H1 (cell line): ENCODE measurements around the gene MACROD2. TPM values are rescaled to one million over a fixed set of nuclear protein-coding genes. Genes with fewer than 3 reads are reported as not detected.

Experiments used
- CTCF ChIA-PET: fragments of 300-600 bp; sonication (Branson Sonifier 250); formaldehyde crosslinking; loops from one replicate; lab custom pipeline; 2021; ENCODE audit not compliant: partially characterized antibody; lab: Charles Lee
- POLR2A ChIA-PET: fragments of 300-600 bp; sonication (Branson Sonifier 250); formaldehyde crosslinking; loops from one replicate; lab custom pipeline; 2021; ENCODE audit warnings: inconsistent platforms; ENCODE audit not compliant: partially characterized antibody; lab: Charles Lee
- DNase-seq, 2 experiments: peaks; one replicate each; pipeline versions ENCODE4 v3.0.0 to v3.0.0-alpha.2; 2010 to 2022; ENCODE audit warnings: low spot score in 2 of 2, low read depth in 1 of 2, mixed read lengths in 1 of 2
- FAIRE-seq: peaks from 2 replicates; lab custom pipeline; 2011; peaks lifted over from hg19 to GRCh38; lab: Jason Lieb, UNC
- H2AFZ ChIP-seq: 2 replicates; pipeline ENCODE4 v1.8.1; 2012; ENCODE audit warnings: low read length, inconsistent platforms
- H2AK5ac ChIP-seq: 2 replicates; pipeline ENCODE4 v1.6.1; 2013; ENCODE audit warnings: low read depth, low read length
- H2BK120ac ChIP-seq: replicated peaks from 2 replicates; pipeline ENCODE3; 2013; ENCODE audit warnings: low read depth, low read length, inconsistent platforms
- H2BK12ac ChIP-seq: 2 replicates; pipeline ENCODE4 v1.6.1; 2013; ENCODE audit warnings: low read depth, low read length
- H2BK15ac ChIP-seq: 2 replicates; pipeline ENCODE4 v1.6.1; 2013; ENCODE audit warnings: low read length
- H2BK20ac ChIP-seq: 2 replicates; pipeline ENCODE4 v1.6.1; 2013; ENCODE audit warnings: low read length
- H2BK5ac ChIP-seq: 2 replicates; pipeline ENCODE4 v1.6.1; 2013; ENCODE audit warnings: low read depth, low read length
- H3K14ac ChIP-seq: 2 replicates; pipeline ENCODE4 v1.6.1; 2013; ENCODE audit warnings: inconsistent platforms; ENCODE audit not compliant: insufficient read length
- H3K18ac ChIP-seq: 2 replicates; pipeline ENCODE4 v1.6.1; 2013; ENCODE audit warnings: low read length; ENCODE audit errors: extremely low read depth
- H3K23ac ChIP-seq: 2 replicates; pipeline ENCODE4 v1.6.1; 2013; ENCODE audit warnings: inconsistent platforms; ENCODE audit not compliant: insufficient read length
- H3K23me2 ChIP-seq: 2 replicates; pipeline ENCODE4 v1.6.1; 2013; ENCODE audit warnings: low read depth, low read length
- H3K27ac ChIP-seq: 2 replicates; pipeline ENCODE4 v1.6.1; 2011; ENCODE audit warnings: low read depth, low read length, inconsistent platforms
- H3K27me3 ChIP-seq, 4 experiments: replicated peaks in 1 of 4; 1 replicate in 1 of 4; 2 replicates in 3 of 4; pipeline versions ENCODE4 v1.6.1 to v1.8.1; 2011 to 2013; ENCODE audit warnings: low read length in 3 of 4, mild to moderate bottlenecking in 3 of 4, inconsistent platforms in 2 of 4, mixed read lengths in 2 of 4, moderate library complexity in 1 of 4; ENCODE audit not compliant: control insufficient read depth in 3 of 4, insufficient read depth in 3 of 4; ENCODE audit errors: extremely low read depth in 1 of 4
- H3K36me3 ChIP-seq, 4 experiments: 2 replicates each; pipeline versions ENCODE4 v1.6.1 to v1.8.1; 2011 to 2013; ENCODE audit warnings: mild to moderate bottlenecking in 4 of 4, low read length in 3 of 4, moderate library complexity in 2 of 4, control low read depth in 1 of 4, inconsistent platforms in 1 of 4; ENCODE audit not compliant: insufficient read depth in 4 of 4, control insufficient read depth in 2 of 4
- H3K4ac ChIP-seq: replicated peaks from 2 replicates; pipeline ENCODE3; 2013; ENCODE audit warnings: low read length, low read depth, mixed read lengths, inconsistent platforms; ENCODE audit not compliant: insufficient read length
- H3K4me1 ChIP-seq, 4 experiments: replicated peaks in 1 of 4; 1 replicate in 1 of 4; 2 replicates in 3 of 4; pipeline versions ENCODE4 v1.6.1 to v1.8.1; 2011 to 2013; ENCODE audit warnings: low read length in 3 of 4, inconsistent platforms in 2 of 4, mixed read lengths in 1 of 4; ENCODE audit not compliant: insufficient read depth in 4 of 4, control insufficient read depth in 3 of 4
- H3K4me2 ChIP-seq, 2 experiments: 2 replicates each; pipeline versions ENCODE4 v1.6.1 to v1.8.1; 2011 to 2013; ENCODE audit warnings: low read depth in 2 of 2, low read length in 2 of 2, control low read depth in 1 of 2, inconsistent platforms in 1 of 2, mild to moderate bottlenecking in 1 of 2; ENCODE audit not compliant: insufficient read depth in 1 of 2
- H3K4me3 ChIP-seq, 4 experiments: fragments of 200-600, 300-600 bp in 1 of 4; sonication (generic), shearing (Covaris generic), sonication (Bioruptor Twin) in 1 of 4; 2 replicates each; pipeline versions ENCODE4 v1.5.1 to v1.8.1; 2011 to 2016; ENCODE audit warnings: low read length in 4 of 4, low read depth in 3 of 4, control low read depth in 2 of 4, inconsistent platforms in 2 of 4, mild to moderate bottlenecking in 2 of 4, mixed read lengths in 1 of 4, moderate library complexity in 1 of 4; ENCODE audit not compliant: insufficient read depth in 2 of 4; ENCODE audit errors: extremely low read depth in 1 of 4
- H3K56ac ChIP-seq: replicated peaks from 2 replicates; pipeline ENCODE3; 2013; ENCODE audit warnings: low read depth, mild to moderate bottlenecking, mixed read lengths, low read length, inconsistent platforms; ENCODE audit not compliant: insufficient read length
- H3K79me1 ChIP-seq: 2 replicates; pipeline ENCODE4 v1.6.1; 2013; ENCODE audit warnings: low read depth, low read length, control low read depth
- H3K79me2 ChIP-seq, 2 experiments: 2 replicates each; pipeline versions ENCODE4 v1.6.1 to v1.8.1; 2012 to 2013; ENCODE audit warnings: low read length in 2 of 2, mild to moderate bottlenecking in 2 of 2, inconsistent platforms in 1 of 2; ENCODE audit not compliant: insufficient read depth in 2 of 2, control insufficient read depth in 1 of 2
- H3K9ac ChIP-seq, 4 experiments: replicated peaks in 1 of 4; 1 replicate in 1 of 4; 2 replicates in 3 of 4; pipeline versions ENCODE4 v1.6.1 to v1.8.1; 2011 to 2013; ENCODE audit warnings: low read depth in 3 of 4, low read length in 3 of 4, control low read depth in 2 of 4, mild to moderate bottlenecking in 2 of 4, moderate library complexity in 2 of 4, inconsistent platforms in 1 of 4; ENCODE audit errors: extremely low read depth in 1 of 4
- H3K9me3 ChIP-seq, 2 experiments: 2 replicates each; pipeline versions ENCODE4 v1.6.1 to v1.8.1; 2012 to 2013; ENCODE audit warnings: mild to moderate bottlenecking in 2 of 2, moderate library complexity in 2 of 2, control low read depth in 1 of 2, inconsistent platforms in 1 of 2, low read depth in 1 of 2, low read length in 1 of 2, mixed read lengths in 1 of 2; ENCODE audit not compliant: insufficient read depth in 2 of 2
- H4K20me1 ChIP-seq, 2 experiments: replicated peaks in 1 of 2; 2 replicates each; pipeline versions ENCODE3 to v1.8.1; 2011 to 2013; ENCODE audit warnings: inconsistent platforms in 2 of 2, low read length in 2 of 2, mild to moderate bottlenecking in 1 of 2; ENCODE audit not compliant: insufficient read depth in 2 of 2, control insufficient read depth in 1 of 2
- H4K5ac ChIP-seq: 2 replicates; pipeline ENCODE4 v1.6.1; 2013; ENCODE audit warnings: low read length, low read depth, mixed read lengths, inconsistent platforms; ENCODE audit not compliant: insufficient read length
- H4K8ac ChIP-seq: 2 replicates; pipeline ENCODE4 v1.8.0; 2013; ENCODE audit warnings: mild to moderate bottlenecking, moderate library complexity, low read length, inconsistent platforms; ENCODE audit not compliant: insufficient read depth; ENCODE audit errors: extremely low read depth
- H4K91ac ChIP-seq: replicated peaks from 2 replicates; pipeline ENCODE3; 2013; ENCODE audit warnings: low read length, mixed read lengths, inconsistent platforms; ENCODE audit not compliant: insufficient read length
- E2F6 ChIP-seq: IDR thresholded peaks from 2 replicates; pipeline ENCODE4 v1.6.1; 2012; ENCODE audit warnings: inconsistent platforms
- EZH2 ChIP-seq: fragments of 200-600 bp; sonication (generic); IDR thresholded peaks from 2 replicates; pipeline ENCODE4 v1.7.1; 2012; ENCODE audit warnings: low read depth, mild to moderate bottlenecking, moderate library complexity, low read length, inconsistent platforms; ENCODE audit not compliant: severe bottlenecking
- JUN ChIP-seq: IDR thresholded peaks from 2 replicates; pipeline ENCODE4 v1.6.1; 2011; ENCODE audit warnings: low read depth, mild to moderate bottlenecking, improper control_type of control experiment, low read length
- KDM1A ChIP-seq: fragments of 200-600, 300-600 bp; sonication (generic); IDR thresholded peaks from 2 replicates; pipeline ENCODE4 v1.7.1; 2016; ENCODE audit warnings: mild to moderate bottlenecking, low read length, borderline replicate concordance
- RAD21 ChIP-seq, 2 experiments: IDR thresholded peaks in 1 of 2; conservative IDR thresholded peaks in 1 of 2; 2 replicates each; pipeline ENCODE4 v1.6.1; 2011; ENCODE audit warnings: low read depth in 2 of 2, low read length in 2 of 2, improper control_type of control experiment in 1 of 2, inconsistent platforms in 1 of 2, mild to moderate bottlenecking in 1 of 2, moderate library complexity in 1 of 2
- RNF2 ChIP-seq: fragments of 200-900, 300-1000 bp; sonication (generic); IDR thresholded peaks from 2 replicates; pipeline ENCODE4 v1.7.1; 2016; ENCODE audit warnings: borderline replicate concordance, low read depth, mild to moderate bottlenecking, antibody characterized with exemption, low read length; ENCODE audit not compliant: poor library complexity, severe bottlenecking; ENCODE audit errors: missing control alignments
- SAP30 ChIP-seq: fragments of 300-600 bp; sonication (generic); IDR thresholded peaks from 2 replicates; pipeline ENCODE4 v1.7.1; 2012; ENCODE audit warnings: low read length, moderate library complexity, mild to moderate bottlenecking, inconsistent platforms; ENCODE audit not compliant: insufficient read depth, insufficient replicate concordance
- SIN3A ChIP-seq, 2 experiments: IDR thresholded peaks in 1 of 2; conservative IDR thresholded peaks in 1 of 2; 2 replicates each; pipeline ENCODE4 v1.6.1; 2011 to 2012; ENCODE audit warnings: low read length in 2 of 2, improper control_type of control experiment in 1 of 2, low read depth in 1 of 2, mild to moderate bottlenecking in 1 of 2
- WGBS, 2 experiments: shearing (Covaris generic) in 1 of 2; methylation state at CpG; one replicate each; pipeline versions ENCODE4 v1.1.6 to v1.1.7; 2013 to 2015; ENCODE audit warnings: low lambda C conversion rate in 2 of 2, mixed read lengths in 2 of 2, inconsistent platforms in 1 of 2, low coverage in 1 of 2, missing lambda C conversion rate in 1 of 2; ENCODE audit not compliant: insufficient replicate concordance in 2 of 2, insufficient coverage in 1 of 2, insufficient read length in 1 of 2; ENCODE audit errors: extremely low coverage in 1 of 2, missing lambda C conversion rate in 1 of 2; 5-methylcytosine and 5-hydroxymethylcytosine counted together
- polyA plus RNA-seq, 7 experiments: library from polyadenylated mRNA; depleted of rRNA in 3 of 7; stranded (reverse) in 5 of 7; unstranded in 2 of 7; fragments of >200 nt in 5 of 7; fragments of 200-250 nt in 2 of 7; gene quantifications; 1 replicate in 5 of 7; 2 replicates in 1 of 7; 4 replicates in 1 of 7; pipeline versions ENCODE4 v1.2.1 to v1.2.3, GENCODE V29; 2011 to 2013; ENCODE audit warnings: missing spikeins in 2 of 7, mixed read lengths in 2 of 7
- total RNA-seq: library from RNA; stranded (reverse); fragmentation: NEBNext Ultra II Directional; extraction: Animal tissue kit (Norgen Biotek cat#: 25700); gene quantifications from 2 replicates; pipeline ENCODE4 v1.2.1, GENCODE V29; 2021

The MACROD2 gene
- total and polyA plus RNA-seq, 2 of the 8 experiments (the other 6 are each of a cell fraction or from before 2014, with no cell fraction given): 0.70 to 3.9 TPM

GRCh38 chr20:14709439-14709838, 714.1 kb downstream of the MACROD2 start:
- H3K23me2 ChIP-seq: no peaks in the 10 kb centered on the region
- H2BK5ac ChIP-seq: no peak overlapping the region
- H2BK120ac ChIP-seq: no peak overlapping the region
- no peak overlapping the region for H3K14ac ChIP-seq
- no peak overlapping the region for H2BK15ac ChIP-seq
- H2AK5ac ChIP-seq: no peak overlapping the region
- no peak overlapping the region for H3K4me3 ChIP-seq
- H3K9ac ChIP-seq: no peak overlapping the region
- no peak overlapping the region for H2AFZ ChIP-seq
- no peak overlapping the region for H2BK20ac ChIP-seq
- H4K5ac ChIP-seq: no peak overlapping the region
- peaks cover 0 to 16% (median 6%) of the 10 kb centered on the region in 4 experiments; a peak in 4 of 7 replicates for H3K4me1 ChIP-seq
- H3K4me2 ChIP-seq: no peak overlapping the region
- no peak overlapping the region for H4K8ac ChIP-seq
- no peak for FAIRE-seq
- H3K18ac ChIP-seq: no peak overlapping the region
- no peaks in the 10 kb centered on the region for H3K36me3 ChIP-seq
- no peaks in the 10 kb centered on the region for H3K9me3 ChIP-seq
- no peak for DNase-seq
- H3K56ac ChIP-seq: no peak overlapping the region
- no peaks in the 10 kb centered on the region for H3K79me2 ChIP-seq
- POLR2A ChIA-PET: no interaction called here
- H4K91ac ChIP-seq: no peak overlapping the region
- no peak overlapping the region for H3K27ac ChIP-seq
- no peaks in the 10 kb centered on the region for H4K20me1 ChIP-seq
- 91% methylated on average over 2 of the region's 2 CpGs; no CpG with 5 or more reads in 1 of the 2 experiments for WGBS, 2 experiments
- no peak overlapping the region for H2BK12ac ChIP-seq
- no peak overlapping the region for H3K23ac ChIP-seq
- no peak overlapping the region for H3K4ac ChIP-seq
- H3K27me3 ChIP-seq: no peaks in the 10 kb centered on the region
- CTCF ChIA-PET: interaction anchor here (1.2 kb wide), 1 partner anchor 373 kb away, joined by 3 read pairs; no protein-coding TSS in a partner anchor
- TF ChIP-seq SAP30: no peak
- no peak for TF ChIP-seq EZH2
- TF ChIP-seq RAD21 (IDR thresholded peaks at IDR 0.05 in 1 of 2, conservative IDR thresholded peaks at IDR 0.05 in 1 of 2; ENCODE audit: low read depth in 2 of 2, low read length in 2 of 2): no peak
- TF ChIP-seq JUN: no peak
- no peak for TF ChIP-seq KDM1A
- no peak for TF ChIP-seq RNF2
- TF ChIP-seq SIN3A (conservative IDR thresholded peaks at IDR 0.05 in 1 of 2, IDR thresholded peaks at IDR 0.05 in 1 of 2; ENCODE audit: low read depth in 1 of 2, low read length in 2 of 2): no peak
- TF ChIP-seq E2F6: no peak
- H3K79me1 ChIP-seq: no peaks in the 10 kb centered on the region
